ENCODE measurements around the gene MACROD2.

Gene MACROD2

GRCh38 chr20:14715400-14715799 lies 720.1 kb downstream of the MACROD2 start:
- no peaks in the 10 kb centered on the region for H3K36me3 ChIP-seq (ENCODE audit: low read length)
- H3K4me2 ChIP-seq (ENCODE audit: low read depth, low read length, poor library complexity, severe bottlenecking), result no peak overlapping the region
- no peaks in the 10 kb centered on the region for H3F3A ChIP-seq (ENCODE audit: insufficient read depth)
- no peaks in the 10 kb centered on the region for H3K27me3 ChIP-seq (ENCODE audit: low read length)
- H3K9me2 ChIP-seq (replicated peaks; ENCODE audit: insufficient read depth, low read length), result no peaks in the 10 kb centered on the region
- H3K79me2 ChIP-seq (ENCODE audit: insufficient read depth, low read length), result no peaks in the 10 kb centered on the region
- H4K20me1 ChIP-seq (ENCODE audit: low read depth, low read length), result no peaks in the 10 kb centered on the region
- no peak overlapping the region for H3K9ac ChIP-seq (ENCODE audit: low read length)
- TF ChIP-seq EZH2phosphoT487 (conservative IDR thresholded peaks at IDR 0.05; ENCODE audit: low read length) (no peak), CTCF (IDR thresholded peaks at IDR 0.05; ENCODE audit: insufficient read depth, low read length, poor library complexity, severe bottlenecking) (no peak)
- no peak overlapping the region for H3K27ac ChIP-seq (ENCODE audit: low read depth, low read length)
- H2AFZ ChIP-seq (ENCODE audit: low read depth, low read length, severe bottlenecking), result no peak overlapping the region
- H3K4me3 ChIP-seq (ENCODE audit: insufficient read depth, low read length, poor library complexity, severe bottlenecking), result no peak overlapping the region
- H3K9me3 ChIP-seq (ENCODE audit: insufficient read depth, low read length), result no peaks in the 10 kb centered on the region

- no peaks in the 10 kb centered on the region for H3K79me2 ChIP-seq (ENCODE audit: insufficient read depth, low read length)
- no peak overlapping the region for H3K4me2 ChIP-seq (ENCODE audit: low read depth, low read length, poor library complexity, severe bottlenecking)
- H3K4me3 ChIP-seq (ENCODE audit: insufficient read depth, low read length, poor library complexity, severe bottlenecking), result no peak overlapping the region
- no peak overlapping the region for H3K9ac ChIP-seq (ENCODE audit: low read length)
- no peaks in the 10 kb centered on the region for H3K9me3 ChIP-seq (ENCODE audit: insufficient read depth, low read length)
- H3K27ac ChIP-seq (ENCODE audit: low read depth, low read length), result no peak overlapping the region
- H2AFZ ChIP-seq (ENCODE audit: low read depth, low read length, severe bottlenecking), result no peak overlapping the region
- H3K36me3 ChIP-seq (ENCODE audit: low read length), result no peaks in the 10 kb centered on the region
- H3K9me2 ChIP-seq (replicated peaks; ENCODE audit: insufficient read depth, low read length), result no peaks in the 10 kb centered on the region
- no peaks in the 10 kb centered on the region for H4K20me1 ChIP-seq (ENCODE audit: low read depth, low read length)
- no peaks in the 10 kb centered on the region for H3F3A ChIP-seq (ENCODE audit: insufficient read depth)
- TF ChIP-seq CTCF (IDR thresholded peaks at IDR 0.05; ENCODE audit: insufficient read depth, low read length, poor library complexity, severe bottlenecking), result no peak
- TF ChIP-seq EZH2phosphoT487 (conservative IDR thresholded peaks at IDR 0.05; ENCODE audit: low read length), result no peak
- H3K27me3 ChIP-seq (ENCODE audit: low read length), result no peaks in the 10 kb centered on the region
Measured at GRCh38 chr20:14716351-14716801, 721.1 kb downstream of the MACROD2 start.

GRCh38 chr20:14717134-14717999 lies 722.1 kb downstream of the MACROD2 start:
- Histone ChIP-seq H4K20me1 (ENCODE audit: low read depth, low read length) (no peaks in the 10 kb centered on the region), H3K79me2 (ENCODE audit: insufficient read depth, low read length) (no peaks in the 10 kb centered on the region), H3K9me3 (ENCODE audit: insufficient read depth, low read length) (no peaks in the 10 kb centered on the region), H3K27me3 (ENCODE audit: low read length) (no peaks in the 10 kb centered on the region), H2AFZ (ENCODE audit: low read depth, low read length, severe bottlenecking) (no peak overlapping the region), H3K27ac (ENCODE audit: low read depth, low read length) (no peak overlapping the region), H3K4me2 (ENCODE audit: low read depth, low read length, poor library complexity, severe bottlenecking) (no peak overlapping the region), H3K9ac (ENCODE audit: low read length) (no peak overlapping the region), H3F3A (ENCODE audit: insufficient read depth) (no peaks in the 10 kb centered on the region), H3K9me2 (replicated peaks; ENCODE audit: insufficient read depth, low read length) (no peaks in the 10 kb centered on the region), H3K36me3 (ENCODE audit: low read length) (no peaks in the 10 kb centered on the region), H3K4me3 (ENCODE audit: insufficient read depth, low read length, poor library complexity, severe bottlenecking) (no peak overlapping the region)
- TF ChIP-seq CTCF (IDR thresholded peaks at IDR 0.05; ENCODE audit: insufficient read depth, low read length, poor library complexity, severe bottlenecking), result no peak
- TF ChIP-seq EZH2phosphoT487 (conservative IDR thresholded peaks at IDR 0.05; ENCODE audit: low read length), result no peak
